Left colon (tissue), 2 donors: ENCODE measurements around the gene CLTB. TPM values are rescaled to one million over a fixed set of nuclear protein-coding genes. Genes with fewer than 3 reads are reported as not detected.
"Not testable (repeated sequence)": the region's sequence is repeated elsewhere in the genome, so short reads cannot be mapped to it uniquely, and the experiment has no call there.

Experiments
- ATAC-seq: fragments of 200-7000 bp; cut with Tn5 transposase; one replicate; pipeline ENCODE4 v1.9.1; 2020; ENCODE audit warnings: mild to moderate bottlenecking, moderate library complexity
- DNase-seq, 2 donors: peaks; one replicate each; pipeline ENCODE4 v3.0.0-alpha.2; 2020
- intact Hi-C, 2 donors: fragments of 100-400 bp; cut with DNase I in 1 of 2; cut with micrococcal nuclease in 1 of 2; formaldehyde crosslinking; loops; one replicate each; pipeline versions ENCODE4 v1.11.2 to v1.14.0; 2022; cut with DNase I, micrococcal nuclease
- long read RNA-seq: library from polyadenylated mRNA; unstranded; transcript quantifications from one replicate; pipeline ENCODE4 v2.0.0, GENCODE V29; 2021
- total RNA-seq, 2 donors: library from RNA; stranded (reverse); fragmentation: NEBNext Ultra II Directional; extraction: Animal tissue kit (Norgen Biotek cat#: 25700); gene quantifications; one replicate each; pipeline ENCODE4 v1.2.1, GENCODE V29; 2021
- donor health status: DM: no; HTN: no; CAD: no.
- donor health status: DM: yes; HTN: yes; CAD: no.

The CLTB gene
- 100 to 1,000 TPM; 279 to 282 TPM for total RNA-seq
- long read RNA-seq, transcript CLTB-201 (6 exons, 1,215 nt), result minor isoform, 5 of 383 reads
- long read RNA-seq, transcript CLTB-202 (5 exons, 1,161 nt), result major isoform, 317 of 383 reads
- long read RNA-seq, transcript CLTB-207 (6 exons, 1,489 nt), result minor isoform, 15 of 383 reads
- long read RNA-seq, partial matches to known transcripts, result 37 of 383 reads
- long read RNA-seq, other reads (novel, unspliced or antisense), result 9 of 383 reads

- DNase-seq (peak; percentile 86 to 96), ATAC-seq (peak; percentile 91)
- intact Hi-C loops, result loop anchor here in 1 of 2 donors (10.0 kb wide), 1 partner anchor 229 kb away; the partner anchor contains the start of gene TSPAN17
Measured at GRCh38 chr5:176415952-176416924, at the start of gene CLTB. Gene CLTB (minus strand): TSS chr5:176416539. CDS start chr5:176416363, 176 bp downstream.

- DNase-seq, result no peak
- intact Hi-C loops, result no loop called here
- no peak for ATAC-seq
Measured at GRCh38 chr5:176463113-176463764, 46.9 kb upstream of the CLTB start.

DNA sequence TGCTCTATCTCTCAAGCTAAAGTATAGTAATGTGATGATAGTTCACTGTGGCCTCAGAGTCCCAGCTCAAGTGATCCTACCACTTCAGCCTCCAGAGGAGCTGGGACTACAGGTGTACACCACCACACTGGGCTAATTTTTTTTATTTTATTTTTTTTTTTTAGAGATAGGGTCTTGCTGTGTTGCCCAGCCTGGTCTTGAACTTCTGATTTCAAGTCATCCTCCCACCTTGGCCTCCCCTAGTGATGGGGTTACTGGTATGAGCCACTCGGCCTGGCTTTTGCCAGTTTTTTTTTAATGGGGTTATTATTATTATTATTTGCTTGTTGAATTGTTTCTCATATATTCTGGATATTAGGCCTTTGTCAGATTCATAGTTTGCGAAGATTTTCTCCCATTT, 45.0 kb upstream of the CLTB start:
- intact Hi-C loops, result no loop called here
- ATAC-seq, result no peak
- no peak for DNase-seq

GRCh38 chr5:176458904-176459561, 42.7 kb upstream of the CLTB start:
- intact Hi-C loops, result no loop called here
- ATAC-seq, result no peak
- DNase-seq, result no peak

GRCh38 chr5:176454724-176455394, 38.5 kb upstream of the CLTB start:
- intact Hi-C loops, result no loop called here
- ATAC-seq, result no peak
- no peak for DNase-seq

DNA sequence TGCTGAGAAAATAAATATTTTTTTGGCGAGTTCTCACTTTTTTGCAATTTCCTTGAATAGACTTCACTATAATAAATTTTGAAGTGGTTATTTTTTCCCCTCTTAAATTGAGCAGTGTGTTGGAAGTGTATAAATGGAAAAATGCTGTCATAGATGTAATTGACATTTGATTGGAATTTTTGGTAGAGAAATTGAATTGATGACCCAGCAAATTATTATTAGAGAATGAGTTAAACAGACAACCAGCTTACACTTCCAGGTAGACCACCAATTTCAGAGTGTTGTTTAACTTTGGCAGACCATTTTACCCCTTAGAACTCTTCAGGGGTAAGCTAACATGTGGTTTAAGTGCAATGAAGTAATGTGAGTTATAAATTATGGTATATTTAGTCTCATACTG, 33.7 kb upstream of the CLTB start:
- intact Hi-C loops, result no loop called here
- DNase-seq (no peak), ATAC-seq (no peak)

GRCh38 chr5:176447978-176448608, 31.8 kb upstream of the CLTB start, which contains the start of gene FAF2:
Gene FAF2 (plus strand): TSS chr5:176448385. CDS start chr5:176448408, 23 bp downstream.
- ATAC-seq, result peak; percentile 94
- intact Hi-C loops, result no loop called here
- peak; percentile 94 to 96 for DNase-seq

DNA sequence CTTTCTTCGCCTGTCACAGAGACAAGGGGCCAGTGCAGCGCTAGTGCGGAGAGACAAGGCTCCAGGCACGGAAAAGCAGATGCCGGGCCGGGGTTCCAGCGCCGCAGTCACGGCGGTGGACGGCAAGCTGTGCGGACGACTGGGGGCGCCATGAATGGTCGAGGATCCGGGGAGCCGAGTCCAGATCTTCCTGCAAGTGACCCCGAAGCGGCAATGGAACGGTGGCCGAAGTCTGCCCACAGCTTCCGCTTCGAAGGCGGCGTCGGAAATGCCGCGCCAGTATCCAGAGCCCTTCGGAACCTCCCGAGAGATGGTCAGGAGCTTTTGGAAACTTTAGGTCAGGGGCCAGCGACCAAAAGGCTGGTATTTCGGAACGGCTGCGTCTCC, 31.2 kb upstream of the CLTB start:
- intact Hi-C loops, result no loop called here
- peak; percentile 49 for ATAC-seq
- DNase-seq, result no peak

GRCh38 chr5:176446884-176447590, 30.7 kb upstream of the CLTB start:
- ATAC-seq, result peak; percentile 26
- DNase-seq, result peak; percentile 29 to 40
- intact Hi-C loops, result no loop called here

DNA sequence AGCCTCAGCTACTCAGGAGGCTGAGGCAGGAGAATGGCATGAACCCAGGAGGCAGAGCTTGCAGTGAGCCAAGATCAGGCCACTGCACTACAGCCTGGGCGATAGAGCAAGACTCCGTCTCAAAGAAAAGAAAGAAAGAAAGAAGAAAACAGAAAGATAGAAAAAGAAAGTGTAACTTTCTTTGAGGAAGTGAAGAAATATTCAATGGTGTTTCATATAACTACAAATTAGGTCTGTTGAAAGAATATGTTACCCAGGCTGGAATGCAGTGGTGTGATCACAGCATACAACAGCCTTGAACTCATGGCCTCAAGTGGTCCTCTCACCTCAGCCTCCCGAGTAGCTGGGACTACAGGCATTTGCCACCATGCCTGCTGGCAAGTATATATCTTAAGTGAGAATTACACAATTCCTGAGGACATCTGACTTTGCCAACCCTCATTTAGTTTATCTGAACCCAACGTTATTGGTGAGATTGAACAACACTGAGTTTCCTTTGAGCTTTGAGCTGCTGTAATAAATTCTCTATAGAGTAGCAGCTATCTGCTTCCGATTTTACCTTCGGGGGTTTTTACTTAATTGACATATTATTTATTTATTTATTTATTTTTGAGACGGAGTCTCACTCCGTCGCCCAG, 29.8 kb upstream of the CLTB start:
- intact Hi-C loops, result no loop called here
- ATAC-seq (no peak), DNase-seq (no peak)

- DNase-seq (no peak), ATAC-seq (no peak)
- intact Hi-C loops, result no loop called here
Measured at GRCh38 chr5:176444742-176445141, 28.4 kb upstream of the CLTB start.

GRCh38 chr5:176442911-176443310, 26.6 kb upstream of the CLTB start:
- intact Hi-C loops, DNase-seq, ATAC-seq: not testable (repeated sequence)

DNA sequence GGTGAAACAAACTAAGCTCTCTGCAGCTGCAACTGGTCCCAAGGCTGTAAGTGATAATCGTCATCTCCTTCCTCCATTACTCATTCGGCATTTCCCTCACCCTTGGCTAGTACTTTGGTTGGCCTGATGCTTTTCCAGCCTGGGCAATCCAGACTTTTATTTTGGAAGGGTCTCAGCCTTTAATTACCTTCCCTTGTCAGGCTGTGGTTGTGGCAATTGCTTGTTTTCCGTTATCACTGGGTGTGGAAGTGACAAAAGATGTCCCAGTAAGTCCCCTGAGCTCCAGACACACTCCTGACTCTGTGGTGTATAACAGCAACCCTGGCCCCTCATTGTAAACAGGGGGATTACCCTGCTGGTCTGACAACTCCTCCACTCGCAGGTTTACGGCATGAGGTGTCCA, 25.6 kb upstream of the CLTB start:
- intact Hi-C loops, result no loop called here
- no peak for DNase-seq

DNA sequence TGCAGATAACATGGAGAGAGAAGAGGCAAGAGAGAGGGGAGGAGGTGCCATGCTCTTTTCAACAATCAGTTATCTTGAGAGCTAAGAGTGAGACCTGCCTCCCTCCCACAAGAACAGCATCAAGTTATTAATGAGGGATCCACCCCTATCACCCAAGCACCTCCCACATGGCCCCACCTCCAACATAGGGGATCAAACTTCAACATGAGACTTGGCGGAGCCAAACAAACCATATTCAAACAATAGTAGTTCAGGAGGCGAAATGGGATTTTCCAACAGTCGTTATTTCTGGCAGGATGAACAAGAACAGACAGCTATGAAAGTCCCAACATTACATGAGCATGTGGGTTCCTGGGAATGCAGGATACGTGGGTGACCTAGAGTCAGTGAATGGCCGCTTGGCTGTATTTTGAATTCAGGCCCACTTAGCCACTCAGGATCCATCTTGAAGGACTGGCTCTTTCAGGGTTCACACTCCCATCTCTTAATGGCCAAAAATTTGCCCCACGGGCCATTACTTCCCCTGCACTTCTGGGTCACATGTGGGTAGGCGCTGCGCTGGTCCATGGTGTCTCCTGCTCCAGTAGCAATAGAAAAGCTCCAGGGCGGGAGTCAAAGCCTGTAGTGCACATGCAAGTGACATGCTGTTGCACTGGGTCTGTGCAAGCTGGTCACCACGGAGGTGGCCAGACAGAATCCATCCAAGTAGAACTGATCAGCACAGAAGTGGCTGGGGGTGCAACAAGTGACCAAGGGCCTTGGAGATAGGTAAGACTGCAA, 24.8 kb upstream of the CLTB start:
- ATAC-seq (peak; percentile 13), DNase-seq (no peak)
- intact Hi-C loops, result no loop called here

More for the DNA sequence above, 25.6 kb upstream of the CLTB start:
- ATAC-seq, result no peak

DNA sequence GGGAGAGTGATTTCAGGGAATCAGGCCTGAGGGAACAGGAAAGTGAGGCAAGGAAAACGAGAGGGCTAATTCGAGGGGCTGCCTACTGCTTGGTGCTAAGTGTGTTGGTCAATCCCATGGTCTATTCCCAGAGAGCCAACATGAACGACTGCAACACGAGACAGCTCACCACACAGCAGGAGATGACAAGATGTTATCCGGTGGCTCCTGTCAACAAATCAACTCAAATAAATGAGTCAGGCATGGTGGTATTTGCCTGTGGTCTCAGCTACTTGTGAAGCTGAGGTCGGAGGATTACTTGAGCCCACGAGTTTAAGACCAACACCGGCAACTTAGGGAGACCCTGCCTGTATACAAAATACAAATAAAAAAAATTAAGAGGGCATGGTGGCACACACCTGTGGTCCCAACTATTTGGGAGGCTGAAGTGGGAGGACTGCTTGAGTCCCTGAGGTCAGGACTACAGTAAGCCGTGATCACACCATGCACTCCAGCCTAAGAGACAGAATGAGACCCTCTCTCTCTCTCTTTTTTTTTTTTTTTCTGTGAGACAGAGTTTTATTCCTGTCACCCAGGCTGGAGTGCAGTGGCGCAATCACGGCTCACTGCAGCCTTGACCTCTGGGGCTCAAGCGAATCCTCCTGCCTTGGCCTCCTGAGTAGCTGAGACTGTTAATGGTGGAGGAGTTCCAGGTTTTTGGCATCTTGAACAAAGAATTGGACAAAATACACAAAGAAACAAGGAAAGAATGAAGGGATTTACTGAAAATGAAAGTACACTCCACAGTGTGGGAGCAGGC, 22.8 kb upstream of the CLTB start:
- ATAC-seq (no peak), DNase-seq (no peak)
- intact Hi-C loops, result no loop called here
